Amniotic stem cell (primary cell): ENCODE data around the gene DMD.

Source experiments
- DNase-seq: peaks from one replicate; lab custom pipeline; 2025; lab: John Stamatoyannopoulos, UW

DMD gene

DNA sequence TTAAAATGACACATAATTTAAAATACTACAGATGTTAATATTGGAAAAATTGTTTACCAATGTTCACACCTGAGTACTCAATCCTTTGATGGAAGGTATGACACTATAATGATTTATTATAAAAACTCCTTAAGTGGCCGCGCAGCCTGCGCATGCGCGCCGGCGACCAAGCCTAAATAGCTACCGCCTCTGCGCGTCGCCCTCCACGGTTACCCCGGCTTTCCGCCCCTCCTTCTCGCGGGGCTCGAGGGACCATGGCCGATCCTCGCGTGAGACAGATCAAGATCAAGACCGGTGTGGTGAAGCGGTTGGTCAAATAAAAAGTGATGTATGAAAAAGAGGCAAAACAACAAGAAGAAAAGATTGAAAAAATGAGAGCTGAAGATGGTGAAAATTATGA, 170.2 kb downstream of the DMD start:
- DNase-seq: no peak

DNA sequence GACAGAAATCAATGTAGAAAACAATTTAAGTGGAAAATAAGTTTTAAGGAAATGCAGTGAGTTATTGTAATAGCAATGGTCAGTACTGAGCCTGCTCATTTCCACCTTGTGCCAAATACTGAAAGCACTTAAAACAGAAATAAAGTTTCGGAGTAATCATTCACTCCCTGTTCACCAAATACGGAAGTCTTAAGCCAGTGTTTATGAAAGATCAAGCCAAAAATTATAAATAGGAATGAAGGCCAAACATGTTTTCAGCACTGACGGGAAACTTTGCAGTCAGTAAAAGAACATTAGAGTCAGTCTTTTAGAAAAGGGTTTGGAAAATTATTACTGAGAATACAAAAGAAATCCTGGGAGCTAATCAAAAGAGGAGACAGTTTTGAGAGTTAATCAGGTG, 178.6 kb downstream of the DMD start:
- no peak for DNase-seq

DNA sequence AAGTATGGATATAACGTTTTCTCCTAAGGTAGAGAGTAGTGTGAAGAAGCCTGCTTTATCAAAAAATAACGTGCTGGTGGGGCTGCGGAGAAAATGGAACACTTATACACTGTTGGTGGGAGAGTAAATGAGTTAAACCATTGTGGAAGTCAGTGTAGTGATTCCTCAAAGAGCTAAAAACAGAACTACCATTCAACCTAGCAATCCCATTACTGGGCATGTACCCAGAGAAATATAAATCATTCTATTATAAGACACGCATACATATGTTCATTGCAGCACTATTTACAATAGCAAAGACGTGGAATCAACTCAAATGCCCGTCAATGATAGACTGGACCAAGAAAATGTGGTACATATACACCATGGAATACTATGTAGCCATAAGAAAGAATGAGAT, 196.4 kb downstream of the DMD start:
- no peak for DNase-seq

DNA sequence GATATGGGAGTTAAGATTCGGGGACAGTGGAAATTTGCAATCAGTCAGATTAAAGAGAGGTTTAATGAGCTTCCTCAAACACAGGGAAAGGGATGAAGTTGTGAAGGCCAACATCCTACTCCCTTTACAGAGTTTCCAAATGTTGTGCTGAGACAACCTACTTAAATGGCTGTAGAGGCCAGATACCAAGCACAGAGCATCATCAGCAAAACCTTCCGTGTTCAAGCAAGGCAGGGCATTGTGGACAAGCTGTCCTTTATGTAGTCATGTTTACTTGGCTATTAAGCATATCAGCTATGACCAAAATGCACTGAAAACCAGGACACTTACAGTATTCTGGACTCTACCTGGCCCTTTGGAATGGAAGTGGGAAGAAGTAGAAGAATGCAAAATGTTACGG, 197.3 kb downstream of the DMD start:
- no peak for DNase-seq

DNA sequence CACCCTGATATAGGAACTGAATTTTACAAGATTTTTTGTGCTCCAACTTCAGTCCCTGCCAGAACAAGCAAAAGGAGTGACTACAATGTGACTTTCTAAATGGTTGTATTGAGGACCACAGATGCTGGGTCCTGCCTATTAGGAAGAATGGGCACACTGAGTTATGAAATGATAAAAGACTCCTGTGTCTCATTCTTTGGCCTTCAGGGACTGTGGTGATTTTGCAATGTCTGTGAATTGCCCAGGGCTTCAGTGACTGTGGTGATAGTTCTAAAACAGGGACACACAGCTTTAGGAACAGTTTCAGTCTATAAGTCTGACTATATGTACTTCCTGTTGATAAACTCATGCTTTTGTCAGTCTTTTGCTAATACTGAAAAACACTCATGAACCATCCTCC, 210.2 kb downstream of the DMD start:
- DNase-seq: no peak

DNA sequence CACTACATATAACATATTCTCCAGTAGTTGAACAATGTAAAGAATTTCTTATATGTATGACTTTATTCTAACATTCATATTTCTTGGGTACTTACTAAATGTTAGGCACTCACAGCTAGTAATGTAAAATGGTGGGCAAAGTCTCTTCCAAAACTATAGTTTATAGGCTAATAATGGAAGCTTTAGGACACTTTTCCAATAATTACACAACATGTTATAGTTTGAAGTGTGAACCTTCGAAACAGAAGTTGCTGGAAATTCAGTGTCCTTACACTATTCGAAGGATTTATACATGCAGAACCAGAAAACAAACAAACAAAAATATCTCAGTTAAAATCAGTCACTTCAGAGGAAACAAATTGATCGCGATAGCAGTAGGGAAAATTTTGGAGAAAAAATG, 212.6 kb downstream of the DMD start:
- no peak for DNase-seq

DNA sequence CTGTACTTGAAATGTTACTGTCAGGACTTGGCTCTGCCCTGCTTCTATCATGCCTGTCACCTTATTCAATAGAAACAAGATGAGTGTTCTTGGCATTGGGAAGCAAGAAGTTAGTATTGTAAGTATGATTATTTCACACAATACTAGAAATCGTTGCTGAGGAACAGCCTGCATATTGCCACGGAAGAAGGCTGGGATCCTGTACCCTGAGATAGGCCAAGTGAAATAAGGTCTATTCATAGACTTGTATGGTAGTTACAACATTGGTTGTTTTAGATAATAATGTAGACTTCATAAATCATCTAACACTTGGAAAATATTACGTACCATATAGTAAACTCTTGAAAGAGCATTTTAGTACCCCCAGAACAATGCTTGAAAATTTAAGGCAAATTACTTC, 215.9 kb downstream of the DMD start:
- no peak for DNase-seq

DNA sequence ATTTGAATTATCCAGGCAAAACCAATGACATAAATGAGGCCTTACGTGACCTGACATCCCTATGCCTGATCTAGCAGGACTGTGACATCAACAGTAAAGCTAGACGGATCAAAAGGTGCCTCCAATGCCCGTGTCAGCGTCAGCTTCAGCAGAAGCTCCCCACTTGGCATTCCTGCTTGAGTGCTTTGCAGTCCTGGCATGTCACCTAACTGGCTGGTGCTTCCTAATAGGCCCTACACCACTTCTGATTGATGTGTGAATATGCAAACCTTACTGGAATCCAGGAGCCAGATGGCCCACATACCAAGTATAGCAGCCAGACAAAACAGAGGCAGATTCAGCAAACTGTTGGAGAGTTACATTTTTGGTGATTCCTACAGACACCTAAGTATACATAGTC, 224.2 kb downstream of the DMD start:
- DNase-seq: no peak

DNA sequence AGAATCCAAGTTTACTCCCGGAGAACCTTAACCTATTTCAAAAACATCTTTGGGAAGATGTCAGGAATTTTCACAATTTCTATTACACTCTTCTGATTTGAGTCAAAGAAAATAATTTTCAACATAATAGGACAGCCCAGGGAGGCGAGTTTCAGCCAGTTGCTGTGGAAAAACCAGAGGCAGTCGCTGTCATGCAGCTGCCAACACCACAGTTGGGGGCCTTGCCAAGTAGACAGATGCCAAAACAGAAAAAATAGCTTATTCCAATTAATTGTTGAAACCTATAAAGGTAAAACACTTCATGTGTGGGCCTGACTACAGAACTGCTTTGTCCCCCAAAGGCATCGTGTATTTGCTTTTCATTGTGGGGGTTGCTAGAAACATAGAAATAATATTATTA, 225.8 kb downstream of the DMD start:
- DNase-seq: no peak

DNA sequence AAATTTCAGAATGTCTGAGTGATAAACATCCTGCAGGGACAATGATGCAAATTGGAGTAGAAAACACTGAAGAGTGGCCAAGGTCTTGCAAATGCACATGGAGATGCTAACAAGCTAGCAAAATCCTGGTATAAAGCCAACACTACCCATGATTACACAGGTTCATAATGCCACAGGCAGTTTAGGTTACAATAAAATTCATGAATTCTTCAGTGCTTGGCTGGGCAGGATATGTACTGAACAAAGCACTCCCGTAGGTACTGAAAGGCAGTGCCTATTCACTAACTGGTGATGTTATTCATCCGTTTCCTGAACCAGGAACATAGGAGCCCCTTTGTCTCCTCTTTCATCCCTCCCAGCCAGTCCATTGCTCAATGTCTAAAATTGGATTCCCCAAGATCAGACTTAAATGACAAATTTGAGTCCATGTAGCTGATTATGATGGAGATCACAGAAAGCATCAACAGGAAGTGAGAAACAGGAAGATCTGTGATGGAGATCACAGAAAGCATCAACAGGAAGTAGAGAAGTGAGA, 244.5 kb downstream of the DMD start:
- DNase-seq: no peak

DNA sequence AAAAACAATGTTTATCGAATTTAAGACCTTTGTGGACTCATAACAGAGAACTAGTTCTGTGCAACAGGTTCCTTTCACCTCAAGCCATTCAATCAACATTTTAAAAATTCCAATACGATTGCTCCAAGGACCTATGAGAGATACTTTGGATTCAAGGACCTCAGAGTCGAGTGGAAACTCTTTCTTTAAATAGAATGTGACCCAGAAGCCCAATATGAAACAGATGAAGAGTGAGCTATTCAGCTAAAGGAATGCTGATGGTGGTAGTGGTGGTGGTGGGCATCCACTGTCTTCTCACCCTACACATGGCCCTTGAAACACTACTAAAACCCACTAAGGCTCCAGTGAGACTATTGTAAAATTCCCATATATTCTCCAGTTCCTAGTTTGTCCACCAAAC, 257.2 kb downstream of the DMD start:
- no peak for DNase-seq

DNA sequence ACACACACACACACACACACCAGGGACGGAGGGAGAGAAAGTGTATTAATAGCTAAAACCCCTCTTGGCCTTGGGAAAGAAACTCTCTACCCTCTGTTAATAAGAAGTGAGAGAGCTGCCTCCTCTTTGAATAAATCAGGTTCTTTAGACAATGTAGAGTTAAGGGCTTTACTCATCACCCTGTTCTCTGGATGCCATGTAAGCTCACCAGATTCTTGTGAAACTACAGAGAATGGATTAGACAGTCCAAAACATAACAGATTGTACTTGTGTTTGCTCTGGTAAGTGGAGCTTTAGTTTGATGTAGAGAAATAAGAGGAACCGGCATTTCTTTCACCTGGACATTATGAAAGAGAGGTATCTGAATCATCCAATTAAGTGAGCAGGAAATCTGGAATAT, 263.2 kb downstream of the DMD start:
- no peak for DNase-seq

DNA sequence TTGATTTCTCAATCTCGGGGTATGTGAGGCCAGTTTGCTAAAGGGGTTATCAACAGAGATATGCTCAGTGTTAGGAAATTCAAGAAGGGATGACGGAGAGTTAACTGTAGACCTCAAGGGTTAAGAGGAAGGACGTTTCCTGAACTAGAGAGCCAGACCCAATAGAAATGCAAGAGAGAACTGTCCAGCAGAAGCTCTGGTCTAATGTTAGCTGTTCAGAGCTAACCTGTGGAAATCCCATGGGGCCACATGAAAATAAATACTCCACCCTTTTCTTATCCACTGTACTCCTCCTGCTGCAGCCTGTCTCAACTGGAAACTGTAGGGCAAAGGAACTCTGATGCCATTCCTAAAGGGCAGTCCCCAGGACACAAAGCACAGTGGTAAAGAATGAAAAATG, 274.3 kb downstream of the DMD start:
- DNase-seq: no peak

DNA sequence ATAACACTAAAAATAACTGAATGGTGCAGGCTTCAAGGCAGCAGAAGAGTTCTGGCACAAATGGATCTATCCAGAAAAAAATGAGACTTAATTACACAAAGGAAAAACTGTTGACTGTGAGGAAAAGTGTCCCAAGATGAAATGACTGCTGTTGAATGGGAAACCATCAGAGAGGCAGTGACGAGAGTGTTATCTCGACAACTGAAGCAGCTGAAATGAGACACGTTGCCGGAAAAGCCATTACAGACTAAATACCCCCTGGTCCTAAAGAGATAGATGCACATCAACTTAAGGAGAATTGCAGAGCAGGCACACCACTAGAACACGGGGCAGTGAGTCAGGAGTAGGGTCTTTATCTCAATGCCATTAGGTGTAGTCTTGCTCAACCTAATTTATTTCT, 277.8 kb downstream of the DMD start:
- DNase-seq: no peak

DNA sequence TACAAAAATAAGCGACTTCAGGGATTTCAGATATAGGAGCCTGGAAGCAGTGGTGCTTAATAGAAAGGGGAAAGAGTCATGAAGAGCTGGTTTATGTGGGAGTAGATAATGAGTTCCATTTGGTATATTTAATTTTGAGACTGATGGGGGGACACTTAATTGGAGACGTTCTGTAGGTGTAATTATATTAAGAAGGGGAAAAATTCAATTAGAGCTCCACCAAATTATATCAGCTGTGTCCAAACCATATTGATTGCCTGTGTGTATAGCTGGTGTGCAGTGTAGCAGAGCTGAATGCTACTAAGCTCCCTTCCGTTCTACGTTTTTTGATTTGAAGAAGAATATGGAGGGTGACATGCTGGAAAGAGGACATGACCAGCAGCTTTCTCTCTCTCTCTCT, 282.3 kb downstream of the DMD start:
- no peak for DNase-seq

DNA sequence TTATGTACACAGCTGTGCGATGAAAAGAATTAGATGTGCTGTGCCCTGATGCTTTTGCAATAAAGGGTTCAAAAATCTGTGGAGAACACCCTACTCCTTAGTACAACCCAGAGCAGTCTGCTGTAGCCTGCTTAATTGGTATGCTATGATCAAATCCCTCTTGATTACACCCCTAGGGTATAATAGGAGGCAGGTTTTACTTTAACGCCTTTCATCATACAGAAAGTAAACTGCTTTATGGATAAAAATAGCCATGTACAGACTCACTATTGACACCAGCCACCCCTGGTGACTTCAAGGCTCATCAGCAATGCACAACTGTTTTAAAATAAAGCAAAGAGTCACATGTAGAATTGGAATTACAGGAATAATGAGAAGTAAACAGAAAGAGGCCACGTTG, 315.3 kb downstream of the DMD start:
- DNase-seq: no peak

DNA sequence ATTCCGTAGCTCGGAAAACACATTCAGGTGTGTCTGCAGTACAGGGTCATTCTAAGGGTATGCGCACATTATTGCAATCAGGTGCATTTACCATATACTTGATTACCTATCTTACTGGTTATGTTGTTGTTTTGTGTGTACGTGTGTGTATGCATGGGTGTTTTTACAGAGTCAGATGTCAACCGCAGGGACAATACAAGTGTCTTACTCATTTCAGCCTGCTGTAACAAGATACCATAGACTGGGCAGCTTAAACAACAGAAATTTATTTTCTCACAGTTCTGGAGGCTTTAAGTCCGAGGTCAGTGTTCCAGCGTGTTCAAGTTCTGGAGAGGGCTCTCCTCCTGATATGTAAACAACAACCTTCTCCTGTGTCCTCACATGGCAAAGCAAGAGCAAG, 316.7 kb downstream of the DMD start:
- no peak for DNase-seq

DNA sequence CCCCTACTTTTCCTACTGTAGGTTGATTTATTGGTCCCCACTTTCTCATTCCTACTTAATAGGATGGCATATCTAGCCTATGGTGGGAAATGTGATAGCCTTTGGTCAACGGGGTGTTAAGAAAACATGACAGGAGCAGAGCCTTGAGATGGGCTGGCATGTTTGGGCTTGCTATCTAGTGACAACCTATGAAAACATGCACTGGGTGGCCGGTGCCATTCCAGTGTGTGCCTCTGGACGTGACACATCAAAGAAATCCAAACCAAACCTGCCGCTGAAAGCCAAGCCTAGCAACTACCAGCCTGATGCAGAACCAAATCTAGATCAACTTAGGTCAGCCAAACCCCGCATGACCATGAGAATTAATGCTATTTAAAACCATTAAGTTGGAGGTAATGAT, 317.6 kb downstream of the DMD start:
- DNase-seq: no peak

DNA sequence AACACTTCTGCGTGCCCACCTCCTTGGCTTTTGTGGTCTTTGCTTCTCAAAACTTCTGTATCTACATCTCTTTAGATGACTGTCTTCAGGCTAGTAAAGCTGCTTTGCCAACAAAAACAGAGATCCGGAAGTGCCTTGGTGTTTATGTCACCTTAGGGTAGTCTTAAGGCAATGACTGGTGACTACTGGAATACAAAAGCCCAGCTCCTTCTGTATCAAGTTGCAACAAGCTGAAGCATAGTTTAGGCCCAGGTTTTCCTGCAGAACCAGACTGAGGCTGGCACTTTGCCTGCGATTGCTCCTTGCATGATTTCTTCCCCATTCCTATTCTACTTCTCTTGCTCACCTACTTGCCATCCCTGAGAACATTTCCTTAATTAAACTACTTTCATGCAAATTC, 333.8 kb downstream of the DMD start:
- DNase-seq: no peak

DNA sequence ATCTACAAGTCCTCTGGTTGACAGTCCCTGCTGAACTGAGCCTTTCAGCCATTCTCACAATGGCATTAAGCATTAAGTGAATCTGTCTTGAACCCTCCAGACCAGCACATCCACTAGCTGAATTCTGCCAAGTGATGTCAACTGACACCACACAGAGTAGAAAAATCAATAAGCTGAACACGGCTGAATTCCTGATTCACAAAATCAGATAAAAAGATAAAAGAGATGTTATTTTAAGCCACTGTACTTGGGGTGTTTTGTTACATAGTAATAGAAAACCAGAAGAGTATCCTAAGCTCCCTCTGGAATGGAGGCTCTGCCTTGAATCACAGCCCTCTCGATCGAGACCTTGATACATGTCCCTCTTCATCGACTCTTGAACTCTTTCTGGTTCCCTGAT, 336.5 kb downstream of the DMD start:
- no peak for DNase-seq

DNA sequence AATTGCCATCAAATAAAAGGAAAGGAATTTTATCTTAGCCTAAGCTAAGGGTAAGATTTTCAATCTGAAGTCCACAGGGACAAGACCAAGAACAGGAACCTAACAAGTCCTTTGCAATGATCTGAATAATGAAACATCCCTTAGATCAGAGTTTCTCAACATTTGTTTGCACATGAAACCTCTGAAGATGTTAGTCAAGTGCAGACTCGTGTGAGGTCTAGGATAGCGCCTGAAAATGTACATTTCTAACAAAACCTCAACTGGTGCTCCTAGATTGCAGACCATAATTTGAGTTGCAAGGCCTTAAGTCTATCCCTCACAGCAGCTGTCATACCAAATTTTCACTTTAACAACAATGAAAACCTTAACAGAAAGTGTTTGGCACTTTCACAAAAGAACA, 337.6 kb downstream of the DMD start:
- no peak for DNase-seq

DNA sequence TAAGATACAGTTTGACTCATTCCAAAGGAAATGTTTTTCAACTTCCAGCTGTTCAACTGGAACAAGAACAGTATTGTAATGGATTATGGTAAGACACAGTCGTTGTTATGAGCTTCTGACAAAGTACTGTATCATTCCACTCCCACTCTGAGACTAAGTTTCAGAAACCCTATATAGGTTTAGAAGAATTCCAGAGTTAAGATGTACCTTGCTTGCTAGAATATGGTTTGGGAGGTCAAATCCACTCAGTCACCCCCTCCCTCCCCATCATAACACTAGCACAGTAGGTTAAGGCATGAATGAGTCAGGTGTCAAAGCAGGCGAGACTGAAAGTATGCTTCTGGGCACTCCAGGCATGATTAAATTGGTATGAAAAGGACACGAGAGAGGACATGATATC, 339.7 kb downstream of the DMD start:
- DNase-seq: no peak

DNA sequence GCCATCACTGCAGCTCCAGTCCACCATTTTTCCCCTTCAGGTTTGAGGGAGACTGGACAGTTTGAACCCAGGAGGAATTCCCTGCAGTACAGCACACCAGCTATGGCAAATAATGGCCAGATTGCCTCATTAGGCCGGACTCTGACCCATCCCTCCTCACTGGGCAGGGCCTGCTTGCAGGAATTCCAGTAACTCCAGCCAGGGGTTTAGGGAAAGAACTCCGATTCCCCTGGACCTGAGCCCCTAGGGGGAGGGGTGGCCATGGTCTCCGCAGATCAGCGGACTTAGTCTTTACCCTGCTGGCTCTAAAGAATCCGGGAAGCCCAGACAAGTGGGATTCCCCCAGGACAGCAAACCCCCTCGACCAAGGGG, 342.8 kb downstream of the DMD start:
- DNase-seq: no peak

DNA sequence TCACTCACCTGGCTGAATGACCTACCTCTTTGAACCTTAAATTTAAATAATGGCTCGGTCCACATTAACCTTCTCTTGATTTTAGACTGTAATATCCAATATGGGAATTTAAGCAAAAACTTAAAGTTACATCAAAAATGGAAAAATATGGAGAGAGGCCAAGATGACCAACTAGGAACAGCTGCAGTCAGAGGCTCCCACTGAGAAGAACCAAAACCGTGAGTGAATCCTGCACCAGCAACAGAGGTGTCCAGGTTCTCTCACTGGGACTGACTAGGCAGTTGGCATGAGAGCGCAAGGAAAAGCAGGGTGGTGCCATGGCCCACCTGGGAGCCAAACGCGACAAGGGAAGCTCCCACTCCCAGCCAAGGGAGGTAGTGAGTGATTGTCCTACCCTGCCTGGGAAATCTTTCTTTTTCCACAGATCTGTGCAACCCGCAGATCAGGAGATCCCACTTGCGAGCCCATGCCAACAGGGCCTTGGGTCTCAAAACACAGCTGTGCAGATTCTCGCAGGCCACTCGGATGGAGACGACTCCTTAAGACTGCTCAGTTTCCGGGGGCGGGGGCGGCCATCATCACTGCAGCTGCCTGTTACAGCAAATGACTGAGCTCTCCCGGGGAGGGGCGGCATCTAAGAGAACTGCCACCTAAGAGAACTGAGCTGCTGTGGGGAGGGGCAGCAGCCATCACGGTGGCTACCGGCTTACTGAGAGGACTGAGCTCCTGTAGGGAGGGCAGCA, 343.4 kb downstream of the DMD start:
- DNase-seq: no peak

DNA sequence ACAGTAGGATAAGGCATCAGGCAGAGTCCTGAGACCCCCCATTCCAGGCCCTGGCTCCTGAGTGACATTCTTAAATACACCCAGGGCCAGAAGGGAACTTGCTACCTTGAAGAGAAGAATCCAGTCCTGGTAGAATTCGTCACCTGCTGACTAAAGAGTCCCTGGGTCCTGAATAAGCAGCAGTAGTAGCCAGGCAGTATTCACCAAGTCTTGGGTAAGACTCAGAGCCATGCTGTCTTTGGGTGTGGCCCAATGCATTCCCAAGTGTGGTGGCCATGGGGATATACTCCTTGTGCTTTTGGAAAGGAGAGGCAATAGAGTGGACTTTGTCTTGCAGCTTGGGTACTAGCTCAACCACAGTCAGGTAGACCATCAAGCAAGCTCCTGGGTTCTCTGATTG, 359.1 kb downstream of the DMD start:
- DNase-seq: no peak
